A673 (cell line): ENCODE measurements around the gene KCNB1. TPM values are rescaled to one million over a fixed set of nuclear protein-coding genes. Genes with fewer than 3 reads are reported as not detected.

Source experiments
- BruUV-seq: library from RNA; stranded (reverse); fragments of 400-500 nt; replicated peaks from 2 replicates; lab custom pipeline; 2021; lab: Mats Ljungman, UMichigan
- CTCF ChIA-PET: fragments of 300-600 bp; sonication (Branson Sonifier 250); formaldehyde crosslinking; loops from one replicate; lab custom pipeline; 2022; ENCODE audit warnings: antibody characterized with exemption; lab: Charles Lee
- POLR2A ChIA-PET: fragments of 300-600 bp; sonication (Branson Sonifier 250); formaldehyde crosslinking; loops from one replicate; lab custom pipeline; 2022; ENCODE audit warnings: antibody characterized with exemption; ENCODE audit not compliant: low non-redundant PET; lab: Charles Lee
- DNase-seq: peaks from one replicate; pipeline ENCODE4 v3.0.0-alpha.2; 2015; ENCODE audit warnings: low spot score
- H3K27ac ChIP-seq: fragments of 200-600 bp; sonication (generic); 2 replicates; pipeline ENCODE4 v1.5.1; 2016; ENCODE audit warnings: mixed run types, low read depth, mild to moderate bottlenecking, mixed read lengths, antibody characterized with exemption, low read length; ENCODE audit not compliant: poor library complexity, severe bottlenecking
- H3K27me3 ChIP-seq: fragments of 200-600 bp; sonication (generic); replicated peaks from 2 replicates; pipeline ENCODE4 v1.6.1; 2017; ENCODE audit warnings: mixed run types, low read depth, mild to moderate bottlenecking, mixed read lengths, antibody characterized with exemption, low read length; ENCODE audit not compliant: insufficient read depth, poor library complexity
- H3K36me3 ChIP-seq: fragments of 200-600 bp; sonication (generic); 2 replicates; pipeline ENCODE4 v1.6.1; 2016; ENCODE audit warnings: mixed run types, mild to moderate bottlenecking, mixed read lengths, antibody characterized with exemption, low read length; ENCODE audit not compliant: insufficient read depth, poor library complexity, severe bottlenecking
- H3K4me1 ChIP-seq: fragments of 200-600 bp; sonication (generic); 2 replicates; pipeline ENCODE4 v1.6.1; 2017; ENCODE audit warnings: mixed run types, mild to moderate bottlenecking, mixed read lengths, antibody characterized with exemption, low read length; ENCODE audit not compliant: insufficient read depth, poor library complexity, severe bottlenecking
- H3K4me3 ChIP-seq: fragments of 200-600 bp; sonication (generic); 2 replicates; pipeline ENCODE4 v1.5.1; 2016; ENCODE audit warnings: low read depth, mixed run types, mild to moderate bottlenecking, mixed read lengths, low read length; ENCODE audit not compliant: poor library complexity, severe bottlenecking
- H3K9me3 ChIP-seq: fragments of 200-600 bp; sonication (generic); 2 replicates; pipeline ENCODE4 v1.6.1; 2016; ENCODE audit warnings: mixed run types, low read depth, mild to moderate bottlenecking, mixed read lengths, antibody characterized with exemption, low read length; ENCODE audit not compliant: poor library complexity, severe bottlenecking
- EZH2 ChIP-seq: fragments of 200-600 bp; sonication (generic); IDR thresholded peaks from 2 replicates; pipeline ENCODE4 v1.6.1; 2017; ENCODE audit warnings: borderline replicate concordance, low read depth, mild to moderate bottlenecking, mixed read lengths, antibody characterized with exemption, low read length; ENCODE audit not compliant: poor library complexity, severe bottlenecking
- intact Hi-C: fragments of 100-400 bp; cut with micrococcal nuclease; formaldehyde crosslinking; loops from one replicate; pipeline ENCODE4 v1.10.0; 2022; ENCODE audit not compliant: unreplicated experiment
- total RNA-seq: library from RNA; stranded (reverse); gene quantifications from 2 replicates; pipeline ENCODE4 v1.2.3, GENCODE V29; 2021
- TF ChIP-seq, protein P1 (sequence below): fragments of 300-800, 200-600 bp; sonication (generic); conservative IDR thresholded peaks from 2 replicates; pipeline ENCODE4 v1.5.1; 2017; ENCODE audit warnings: low read depth, mild to moderate bottlenecking, antibody characterized with exemption, low read length, moderate library complexity, mixed read lengths

Gene KCNB1
- total RNA-seq, 1 experiment from 2014 or later = not detected

DNA sequence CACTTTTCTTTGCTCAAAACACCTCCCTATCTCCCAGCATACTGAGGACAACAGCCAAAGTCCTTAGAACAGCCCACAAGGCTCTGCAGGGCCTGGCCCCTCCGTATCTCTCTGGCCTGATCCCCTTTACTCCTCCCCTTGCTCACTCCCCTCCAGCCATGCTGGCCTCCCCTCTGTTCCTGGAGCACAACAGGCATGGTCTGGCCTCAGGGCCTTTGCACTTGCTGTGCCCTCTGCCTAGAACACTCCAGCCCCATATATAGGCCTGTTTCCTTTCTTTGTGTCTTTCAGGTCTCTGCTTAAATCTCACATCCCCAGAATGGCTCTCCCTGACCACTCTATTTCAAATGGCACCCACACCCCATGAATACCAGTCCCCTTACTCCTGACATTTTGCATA, 62.7 kb downstream of the KCNB1 start:
- Histone ChIP-seq H3K27ac (no peak overlapping the region), H3K4me1 (no peaks in the 10 kb centered on the region), H3K27me3 (peaks cover 26% of the 10 kb centered on the region), H3K9me3 (no peaks in the 10 kb centered on the region), H3K4me3 (no peak overlapping the region), H3K36me3 (no peaks in the 10 kb centered on the region)
- ChIA-PET POLR2A (no interaction called here), CTCF (no interaction called here)
- TF ChIP-seq, protein P1, sequence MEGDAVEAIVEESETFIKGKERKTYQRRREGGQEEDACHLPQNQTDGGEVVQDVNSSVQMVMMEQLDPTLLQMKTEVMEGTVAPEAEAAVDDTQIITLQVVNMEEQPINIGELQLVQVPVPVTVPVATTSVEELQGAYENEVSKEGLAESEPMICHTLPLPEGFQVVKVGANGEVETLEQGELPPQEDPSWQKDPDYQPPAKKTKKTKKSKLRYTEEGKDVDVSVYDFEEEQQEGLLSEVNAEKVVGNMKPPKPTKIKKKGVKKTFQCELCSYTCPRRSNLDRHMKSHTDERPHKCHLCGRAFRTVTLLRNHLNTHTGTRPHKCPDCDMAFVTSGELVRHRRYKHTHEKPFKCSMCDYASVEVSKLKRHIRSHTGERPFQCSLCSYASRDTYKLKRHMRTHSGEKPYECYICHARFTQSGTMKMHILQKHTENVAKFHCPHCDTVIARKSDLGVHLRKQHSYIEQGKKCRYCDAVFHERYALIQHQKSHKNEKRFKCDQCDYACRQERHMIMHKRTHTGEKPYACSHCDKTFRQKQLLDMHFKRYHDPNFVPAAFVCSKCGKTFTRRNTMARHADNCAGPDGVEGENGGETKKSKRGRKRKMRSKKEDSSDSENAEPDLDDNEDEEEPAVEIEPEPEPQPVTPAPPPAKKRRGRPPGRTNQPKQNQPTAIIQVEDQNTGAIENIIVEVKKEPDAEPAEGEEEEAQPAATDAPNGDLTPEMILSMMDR = no peak
- no peak for TF ChIP-seq EZH2
- no TSS peak for BruUV-seq
- no peak for DNase-seq
- intact Hi-C loops = no loop called here

DNA sequence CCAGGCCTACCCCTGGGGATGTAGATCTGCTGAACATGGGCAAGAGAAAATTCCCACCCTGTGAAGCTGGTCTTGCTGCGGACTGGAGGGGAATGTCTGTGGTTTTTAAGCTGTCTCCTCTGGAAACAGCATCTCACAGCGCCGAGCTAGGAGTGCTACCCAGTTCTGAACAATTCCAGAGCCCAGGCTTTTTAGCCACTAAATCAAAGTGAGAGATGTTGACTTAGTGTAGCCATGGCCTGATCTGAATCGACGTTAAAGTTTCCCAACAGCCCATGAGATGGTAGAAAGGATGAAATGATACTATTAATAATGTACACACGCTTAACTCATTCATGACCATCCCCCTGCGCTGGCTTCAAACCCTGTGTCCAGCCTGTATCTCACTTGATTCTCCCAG, 63.7 kb downstream of the KCNB1 start:
- intact Hi-C loops = no loop called here
- peaks cover 32% of the 10 kb centered on the region for H3K27me3 ChIP-seq
- POLR2A ChIA-PET = no interaction called here
- CTCF ChIA-PET = no interaction called here
- no peak overlapping the region for H3K27ac ChIP-seq
- DNase-seq = no peak
- TF ChIP-seq, protein P1 = no peak
- TF ChIP-seq EZH2 = no peak
- H3K4me1 ChIP-seq = no peaks in the 10 kb centered on the region
- no peak overlapping the region for H3K4me3 ChIP-seq
- no TSS peak for BruUV-seq
- no peaks in the 10 kb centered on the region for H3K9me3 ChIP-seq
- no peaks in the 10 kb centered on the region for H3K36me3 ChIP-seq

DNA sequence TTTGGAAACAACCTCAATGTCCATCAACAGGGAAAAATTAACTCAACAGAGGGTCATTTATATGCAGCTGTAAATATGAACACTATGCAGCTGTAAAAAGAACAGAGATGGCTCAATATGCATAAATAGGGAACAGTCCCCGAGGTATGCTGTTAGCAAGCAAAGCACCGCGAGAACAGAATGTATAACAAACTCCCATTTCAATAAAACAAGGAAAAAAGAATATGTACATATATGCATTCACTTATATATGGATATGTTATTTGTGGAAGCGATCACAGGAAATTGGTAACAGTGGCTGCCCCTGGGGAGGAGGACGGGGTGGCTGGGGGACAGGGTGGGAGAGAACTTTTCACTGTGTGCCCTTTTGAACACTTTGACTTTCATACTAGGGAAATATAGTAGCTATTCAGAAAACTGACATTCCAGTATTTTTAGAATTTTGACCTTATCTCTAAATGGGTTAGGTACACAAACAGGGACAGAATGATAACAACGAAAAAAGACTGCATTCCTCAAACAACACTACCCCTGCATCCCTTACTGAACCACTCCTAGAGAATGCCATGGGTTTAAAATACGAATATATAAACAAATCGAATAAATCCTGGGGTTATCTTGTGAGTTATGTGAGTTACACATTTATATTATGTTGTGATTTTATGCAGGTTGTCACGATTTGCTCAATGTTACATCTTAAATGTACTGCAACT, 64.5 kb downstream of the KCNB1 start:
- ChIA-PET CTCF (interaction anchor here (0.8 kb wide), 1 partner anchor 66 kb away, joined by 3 read pairs; no protein-coding TSS in a partner anchor), POLR2A (no interaction called here)
- H3K27ac ChIP-seq = no peak overlapping the region
- no TSS peak for BruUV-seq
- peaks cover 38% of the 10 kb centered on the region for H3K27me3 ChIP-seq
- DNase-seq = no peak
- no peaks in the 10 kb centered on the region for H3K36me3 ChIP-seq
- intact Hi-C loops = no loop called here
- H3K4me1 ChIP-seq = no peaks in the 10 kb centered on the region
- H3K9me3 ChIP-seq = no peaks in the 10 kb centered on the region
- H3K4me3 ChIP-seq = no peak overlapping the region
- no peak for TF ChIP-seq EZH2
- TF ChIP-seq, protein P1 = no peak
